ENCODE data around the gene NTM.

Gene NTM

GRCh38 chr11:131656179-131656838, 285.9 kb downstream of the NTM start:
- DNase-seq = no peak

GRCh38 chr11:131656839-131657211, 286.4 kb downstream of the NTM start:
- DNase-seq = no peak

GRCh38 chr11:131658414-131658813, 288.0 kb downstream of the NTM start:
- no peak for DNase-seq

- DNase-seq = no peak
Measured at GRCh38 chr11:131658952-131659351, 288.5 kb downstream of the NTM start.

- no peak for DNase-seq
Measured at GRCh38 chr11:131659931-131660330, 289.5 kb downstream of the NTM start.

GRCh38 chr11:131661132-131661531, 290.7 kb downstream of the NTM start:
- no peak for DNase-seq

- DNase-seq = no peak
Measured at GRCh38 chr11:131662317-131662972, 292.0 kb downstream of the NTM start.

- DNase-seq = no peak
Measured at GRCh38 chr11:131662993-131663392, 292.6 kb downstream of the NTM start.

- no peak for DNase-seq
Measured at GRCh38 chr11:131663405-131664200, 293.2 kb downstream of the NTM start.

GRCh38 chr11:131664293-131664692, 293.9 kb downstream of the NTM start:
- no peak for DNase-seq

- DNase-seq = no peak
Measured at GRCh38 chr11:131664816-131665215, 294.4 kb downstream of the NTM start.

GRCh38 chr11:131665344-131665968, 295.0 kb downstream of the NTM start:
- no peak for DNase-seq

- DNase-seq = no peak
Measured at GRCh38 chr11:131666006-131666405, 295.6 kb downstream of the NTM start.

- DNase-seq = no peak
Measured at GRCh38 chr11:131666617-131667016, 296.2 kb downstream of the NTM start.

- DNase-seq = no peak
Measured at GRCh38 chr11:131667566-131667965, 297.2 kb downstream of the NTM start.

GRCh38 chr11:131668500-131669400, 298.3 kb downstream of the NTM start:
- no peak for DNase-seq

- no peak for DNase-seq
Measured at GRCh38 chr11:131669401-131669780, 299.0 kb downstream of the NTM start.

- no peak for DNase-seq
Measured at GRCh38 chr11:131670876-131671275, 300.5 kb downstream of the NTM start.

GRCh38 chr11:131671320-131671719, 300.9 kb downstream of the NTM start:
- no peak for DNase-seq

GRCh38 chr11:131671734-131672133, 301.3 kb downstream of the NTM start:
- DNase-seq = no peak

GRCh38 chr11:131672191-131672590, 301.8 kb downstream of the NTM start:
- no peak for DNase-seq

GRCh38 chr11:131674051-131674755, 303.8 kb downstream of the NTM start:
- DNase-seq = no peak
